ENCODE results near the gene LPAR5.

GRCh38 chr12:6672143-6672542 is 36.4 kb upstream of the LPAR5 start:
- TF ChIP-seq GATA2 (IDR thresholded peaks at IDR 0.05; ENCODE audit: low read depth, low read length) (no peak), GATA3 (IDR thresholded peaks at IDR 0.05; ENCODE audit: low read depth, low read length) (no peak)

Data from SH-SY5Y (cell line).